Ovary (tissue), 3 donors: ENCODE measurements around the gene HOXA1.

Source experiments
- CTCF ChIP-seq, 3 donors: fragments of 450-650 bp in 2 of 3; fragments of 200-600 bp in 1 of 3; IDR thresholded peaks; one replicate each; pipeline versions ENCODE4 v1.5.1 to v1.8.0; 2016 to 2022; ENCODE audit warnings: antibody characterized with exemption in 3 of 3, mild to moderate bottlenecking in 1 of 3
- POLR2A ChIP-seq: fragments of 450-650 bp; IDR thresholded peaks from one replicate; pipeline ENCODE4 v1.6.1; 2017; ENCODE audit warnings: antibody characterized with exemption, mild to moderate bottlenecking, moderate library complexity
- donor health status: DM: no; HTN: no; CAD: no.

DNA sequence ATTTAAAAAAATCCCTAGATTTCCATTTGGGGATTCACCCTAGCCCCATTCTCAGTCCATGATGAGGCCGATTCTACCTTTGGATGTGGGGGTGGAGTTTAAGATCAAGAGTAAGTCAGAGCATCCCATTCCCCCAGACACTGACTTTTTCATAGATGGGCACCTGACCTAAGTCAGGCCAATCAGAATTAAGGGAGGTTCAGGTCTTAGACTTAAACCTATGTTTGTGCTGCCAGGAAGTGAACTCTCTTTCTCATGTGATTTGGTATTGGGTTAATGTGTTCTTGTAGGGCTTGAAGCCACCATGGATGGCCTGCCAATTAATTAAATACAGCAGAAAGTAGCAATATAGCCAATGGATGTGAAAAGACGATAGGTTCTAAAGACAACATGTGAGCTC lies 30.1 kb downstream of the HOXA1 start:
- TF ChIP-seq CTCF (IDR thresholded peaks at IDR 0.05), result no peak
- TF ChIP-seq POLR2A, result no peak
